Central memory CD8-positive, alpha-beta T cell (primary cell): ENCODE results near the gene TMEM117.

ENCODE experiments used
- ATAC-seq: fragments of 150-1000 bp; cut with Tn5 transposase; replicated peaks from 2 replicates; pipeline ENCODE4 v1.10.0; 2022; ENCODE audit warnings: mild to moderate bottlenecking, moderate FRiP score, moderate number of reproducible peaks; ENCODE audit not compliant: poor library complexity, severe bottlenecking; ENCODE audit errors: extremely low read depth
- DNase-seq, 2 donors: peaks; one replicate each; pipeline ENCODE4 v3.0.0; 2021; ENCODE audit warnings: low spot score in 2 of 2
- H3K27ac Mint-ChIP-seq: one replicate; pipeline ENCODE4 v1.8.0; 2022; ENCODE audit warnings: low read depth, mild to moderate bottlenecking, moderate library complexity, mixed read lengths
- H3K27me3 Mint-ChIP-seq: one replicate; pipeline ENCODE4 v1.8.0; 2022; ENCODE audit warnings: mixed read lengths
- H3K36me3 Mint-ChIP-seq: one replicate; pipeline ENCODE4 v1.8.0; 2022; ENCODE audit warnings: mild to moderate bottlenecking, moderate library complexity, mixed read lengths; ENCODE audit not compliant: insufficient read depth
- H3K4me1 Mint-ChIP-seq: one replicate; pipeline ENCODE4 v1.8.0; 2022; ENCODE audit warnings: mixed read lengths
- H3K4me3 Mint-ChIP-seq: one replicate; pipeline ENCODE4 v1.8.0; 2022; ENCODE audit warnings: mild to moderate bottlenecking, moderate library complexity, mixed read lengths
- H3K9me3 Mint-ChIP-seq: one replicate; pipeline ENCODE4 v1.8.0; 2022; ENCODE audit warnings: mixed read lengths

The TMEM117 gene

DNA sequence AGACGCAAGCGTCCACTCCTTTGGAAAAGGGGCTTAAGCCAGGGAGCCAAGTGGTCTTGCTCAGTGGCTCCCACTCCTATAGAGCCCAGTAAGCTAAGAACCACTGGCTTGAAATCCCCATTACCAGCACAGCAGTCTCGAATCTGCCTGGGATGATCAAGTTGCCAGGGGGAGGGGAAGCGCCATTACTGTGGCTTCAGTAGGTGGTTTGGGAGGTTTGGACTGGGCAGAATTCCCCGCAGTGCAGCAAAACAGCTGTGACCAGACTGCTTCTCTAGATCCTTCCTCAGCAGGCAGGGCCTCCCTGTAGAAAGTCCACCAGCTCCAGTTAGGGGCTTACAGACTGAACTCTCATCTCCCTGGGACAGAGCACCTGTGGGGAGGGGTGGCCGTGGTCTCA lies 115.4 kb downstream of the TMEM117 start:
- ATAC-seq (no peak), DNase-seq (no peak)
- Mint-ChIP-seq H3K4me3 (no peak overlapping the region), H3K9me3 (no peaks in the 10 kb centered on the region), H3K27me3 (no peaks in the 10 kb centered on the region), H3K4me1 (no peaks in the 10 kb centered on the region), H3K27ac (no peak overlapping the region), H3K36me3 (peaks cover 3% of the 10 kb centered on the region)

DNA sequence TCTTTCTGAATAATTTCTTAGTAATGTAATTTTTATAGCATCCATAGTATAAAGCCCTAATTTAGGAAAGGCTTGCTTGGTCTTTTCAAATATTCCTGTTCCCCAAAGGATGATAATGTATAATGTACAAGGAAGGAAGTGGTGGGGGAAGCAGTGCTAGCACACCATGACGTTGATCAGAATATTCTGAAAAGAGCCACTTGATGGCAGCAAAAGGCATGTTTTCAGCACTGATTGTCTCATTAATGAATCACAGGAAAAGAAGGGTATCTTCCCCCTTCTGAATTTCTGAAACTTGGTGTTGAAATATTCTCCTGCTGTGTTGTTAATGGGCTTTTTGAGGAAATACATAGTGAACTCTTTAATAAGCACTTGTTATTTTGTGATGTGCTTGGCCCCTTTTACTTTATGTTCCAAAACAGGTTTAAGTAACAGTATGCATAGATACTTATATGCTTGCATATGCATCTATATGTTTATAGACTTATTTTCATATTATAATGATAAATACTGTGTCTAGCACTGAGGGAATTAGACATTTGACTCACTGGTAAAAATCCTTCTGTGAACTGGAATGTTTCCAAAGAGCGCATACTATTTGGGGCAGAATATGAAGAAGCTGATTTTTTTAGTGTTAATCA lies 122.0 kb downstream of the TMEM117 start:
- Mint-ChIP-seq H3K27me3 (no peaks in the 10 kb centered on the region), H3K27ac (no peak overlapping the region), H3K36me3 (peaks cover 4% of the 10 kb centered on the region), H3K4me1 (no peaks in the 10 kb centered on the region), H3K9me3 (no peaks in the 10 kb centered on the region), H3K4me3 (no peak overlapping the region)
- DNase-seq (no peak), ATAC-seq (no peak)

DNA sequence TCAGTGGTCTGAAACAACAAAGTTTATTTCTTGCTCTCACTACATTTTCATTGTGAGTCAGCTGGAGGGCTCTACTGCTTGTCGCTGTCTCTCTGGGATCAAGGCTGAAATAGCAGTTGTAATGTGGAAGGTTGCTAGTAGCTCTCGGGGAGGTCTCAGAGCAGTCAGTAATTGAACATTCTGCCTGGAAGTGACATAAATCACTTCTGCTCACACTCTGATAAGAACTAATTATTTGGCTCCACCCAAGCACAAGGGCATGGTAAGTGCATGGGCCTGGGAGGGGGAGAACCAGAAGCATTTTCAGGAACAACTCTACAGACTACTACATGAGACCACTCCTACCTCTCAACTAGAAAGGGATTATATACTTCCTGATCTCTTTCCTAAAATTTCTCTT lies 128.2 kb downstream of the TMEM117 start:
- no peaks in the 10 kb centered on the region for H3K9me3 Mint-ChIP-seq
- no peaks in the 10 kb centered on the region for H3K27me3 Mint-ChIP-seq
- H3K4me3 Mint-ChIP-seq: no peak overlapping the region
- DNase-seq: no peak
- no peak overlapping the region for H3K27ac Mint-ChIP-seq
- peaks cover 2% of the 10 kb centered on the region for H3K36me3 Mint-ChIP-seq
- H3K4me1 Mint-ChIP-seq: no peaks in the 10 kb centered on the region
- no peak for ATAC-seq

DNA sequence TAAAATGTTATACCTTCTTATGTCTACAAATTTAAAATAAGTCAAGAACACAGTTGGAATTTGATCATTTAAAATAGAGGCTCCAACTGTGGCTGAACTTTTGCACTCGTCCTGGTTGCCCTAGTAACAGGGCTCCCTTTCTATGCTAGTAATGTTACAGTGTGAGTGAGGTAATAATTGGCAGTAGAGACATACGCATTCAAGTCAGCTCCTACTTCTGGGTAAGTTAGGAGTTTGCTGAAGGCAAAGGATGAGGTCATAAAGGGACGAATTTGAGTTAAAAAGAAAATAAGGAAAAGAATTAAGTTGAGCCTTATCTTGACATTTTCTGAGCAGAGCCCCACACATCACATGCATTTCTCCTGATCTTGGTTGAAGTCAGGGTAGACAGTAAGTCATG lies 129.1 kb downstream of the TMEM117 start:
- H3K27me3 Mint-ChIP-seq: no peaks in the 10 kb centered on the region
- H3K36me3 Mint-ChIP-seq: peaks cover 1% of the 10 kb centered on the region
- H3K9me3 Mint-ChIP-seq: no peaks in the 10 kb centered on the region
- ATAC-seq (no peak), DNase-seq (no peak)
- H3K27ac Mint-ChIP-seq: no peak overlapping the region
- no peaks in the 10 kb centered on the region for H3K4me1 Mint-ChIP-seq
- H3K4me3 Mint-ChIP-seq: no peak overlapping the region

DNA sequence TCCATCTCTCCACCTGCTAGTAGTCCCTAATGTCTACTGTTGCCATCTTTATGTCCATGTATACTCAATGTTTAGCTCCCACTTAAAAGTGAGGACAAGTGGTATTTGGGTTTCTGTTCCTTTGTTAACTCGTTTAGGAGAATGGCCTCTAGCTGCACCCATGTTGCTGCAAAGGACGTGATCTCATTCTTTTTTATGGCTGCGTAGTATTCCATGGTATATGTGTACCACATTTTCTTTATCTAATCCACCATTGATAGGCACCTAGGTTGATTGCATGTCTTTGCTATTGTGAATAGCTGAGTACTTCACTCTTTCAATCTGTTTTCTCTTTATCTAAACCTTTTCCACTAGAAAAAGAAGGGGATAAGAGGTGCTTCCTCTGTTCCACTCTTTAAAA lies 130.0 kb downstream of the TMEM117 start:
- Mint-ChIP-seq H3K4me1 (no peaks in the 10 kb centered on the region), H3K4me3 (no peak overlapping the region), H3K27ac (no peak overlapping the region), H3K36me3 (no peaks in the 10 kb centered on the region), H3K27me3 (no peaks in the 10 kb centered on the region), H3K9me3 (no peaks in the 10 kb centered on the region)
- ATAC-seq: no peak
- DNase-seq: no peak

DNA sequence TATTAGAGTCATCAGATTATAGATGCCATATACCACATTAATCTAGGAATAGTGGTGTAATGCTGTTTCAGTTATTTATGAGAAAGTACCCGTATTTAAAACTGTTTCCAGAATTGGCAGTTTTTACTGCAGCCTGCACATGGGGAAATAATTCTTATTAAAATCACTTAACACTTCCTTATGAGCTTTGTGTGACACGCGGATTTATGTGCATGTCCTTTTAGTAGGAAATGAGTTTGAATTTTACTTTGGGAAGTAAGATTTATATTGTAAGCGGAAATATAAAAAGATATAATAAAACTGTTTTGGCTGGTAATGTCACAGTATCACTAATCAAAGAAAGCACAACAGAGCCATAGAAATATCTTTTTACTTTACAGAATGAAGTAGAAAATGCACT lies 132.9 kb downstream of the TMEM117 start:
- Mint-ChIP-seq H3K27ac (no peak overlapping the region), H3K36me3 (no peaks in the 10 kb centered on the region), H3K9me3 (no peaks in the 10 kb centered on the region), H3K4me1 (no peaks in the 10 kb centered on the region), H3K4me3 (no peak overlapping the region), H3K27me3 (no peaks in the 10 kb centered on the region)
- no peak for ATAC-seq
- DNase-seq: no peak

DNA sequence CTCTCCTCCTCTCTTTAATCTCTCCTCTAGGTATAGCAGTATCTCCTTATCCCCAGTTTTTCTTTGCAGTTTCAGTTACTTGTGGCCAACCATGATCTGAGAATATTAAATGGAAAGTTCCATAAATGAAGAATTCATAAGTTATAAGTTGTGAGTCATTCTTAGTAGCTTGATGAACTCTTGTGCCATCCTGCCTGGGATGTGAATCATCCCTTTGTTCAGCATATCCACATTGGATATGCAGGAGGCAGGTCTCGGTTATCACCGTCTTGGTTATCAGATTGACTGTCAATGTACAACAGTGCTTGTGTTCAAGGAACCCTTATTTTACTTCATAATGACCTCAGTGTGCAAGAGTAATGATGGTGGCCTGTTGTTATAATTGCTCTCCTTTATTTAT lies 134.0 kb downstream of the TMEM117 start:
- ATAC-seq: no peak
- H3K27ac Mint-ChIP-seq: no peak overlapping the region
- no peak overlapping the region for H3K4me3 Mint-ChIP-seq
- H3K36me3 Mint-ChIP-seq: no peaks in the 10 kb centered on the region
- H3K27me3 Mint-ChIP-seq: no peaks in the 10 kb centered on the region
- H3K4me1 Mint-ChIP-seq: no peaks in the 10 kb centered on the region
- DNase-seq: no peak
- H3K9me3 Mint-ChIP-seq: no peaks in the 10 kb centered on the region

DNA sequence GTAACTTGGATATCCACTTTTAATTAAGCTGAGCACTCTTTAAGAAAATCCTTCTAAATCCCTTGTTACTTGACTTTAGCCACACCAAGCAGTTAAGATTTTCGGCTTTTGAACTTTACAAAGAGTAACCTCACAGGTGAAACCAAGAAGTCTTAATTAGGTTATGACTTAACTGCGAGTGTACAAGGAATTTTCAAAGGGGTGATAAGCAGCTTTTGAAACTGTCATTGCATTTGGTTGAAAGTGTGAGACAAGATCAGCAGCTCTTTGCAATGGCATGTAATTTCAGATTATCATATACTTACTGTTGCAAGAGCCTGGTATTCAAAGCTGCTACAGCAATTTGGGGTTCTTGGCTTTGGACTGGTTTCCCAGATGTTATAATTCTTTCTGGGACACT lies 137.5 kb downstream of the TMEM117 start:
- no peak for DNase-seq
- H3K4me3 Mint-ChIP-seq: no peak overlapping the region
- H3K27ac Mint-ChIP-seq: no peak overlapping the region
- H3K9me3 Mint-ChIP-seq: no peaks in the 10 kb centered on the region
- H3K27me3 Mint-ChIP-seq: no peaks in the 10 kb centered on the region
- no peaks in the 10 kb centered on the region for H3K4me1 Mint-ChIP-seq
- no peak for ATAC-seq
- peaks cover 2% of the 10 kb centered on the region for H3K36me3 Mint-ChIP-seq

DNA sequence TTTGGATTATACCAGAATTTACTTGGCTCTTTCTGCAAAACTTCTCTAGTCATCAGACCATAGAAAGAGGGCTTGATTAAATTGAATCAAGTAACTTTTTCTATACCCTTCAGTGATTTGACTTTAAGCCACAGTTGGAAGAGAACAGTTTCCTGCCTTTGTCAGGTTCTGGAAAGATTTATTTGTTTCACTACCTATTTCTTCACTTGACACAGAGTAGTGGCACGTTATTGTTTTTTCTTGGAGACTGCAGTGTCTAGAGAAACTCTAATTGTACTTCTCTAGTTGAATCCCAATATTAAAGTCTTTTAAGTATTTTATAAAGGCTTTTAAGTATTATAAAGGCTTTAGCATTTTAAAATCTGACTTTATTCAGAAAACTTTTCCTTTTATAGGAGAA lies 138.1 kb downstream of the TMEM117 start:
- H3K27me3 Mint-ChIP-seq: no peaks in the 10 kb centered on the region
- H3K9me3 Mint-ChIP-seq: no peaks in the 10 kb centered on the region
- H3K36me3 Mint-ChIP-seq: peaks cover 2% of the 10 kb centered on the region
- no peak overlapping the region for H3K4me3 Mint-ChIP-seq
- ATAC-seq: no peak
- H3K4me1 Mint-ChIP-seq: no peaks in the 10 kb centered on the region
- no peak for DNase-seq
- H3K27ac Mint-ChIP-seq: no peak overlapping the region

DNA sequence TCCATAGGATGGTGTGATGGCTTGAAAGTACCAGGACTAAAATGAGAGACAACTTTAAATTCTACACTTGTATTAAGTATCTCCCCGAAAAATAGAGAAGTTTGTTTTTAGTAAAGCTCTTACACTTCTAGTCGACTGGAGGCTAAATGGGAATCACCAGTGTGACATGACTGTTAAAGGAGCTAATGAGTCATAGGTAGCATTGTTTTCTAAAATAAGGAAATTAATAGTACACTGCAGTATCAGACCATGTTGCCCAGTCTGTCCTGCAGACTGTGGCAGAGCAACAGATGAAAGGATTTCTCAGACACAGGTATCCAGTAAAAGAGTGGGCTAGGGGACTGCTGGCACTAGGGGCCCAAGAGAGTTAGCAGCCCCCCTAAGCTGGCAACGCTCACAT lies 140.1 kb downstream of the TMEM117 start:
- ATAC-seq: no peak
- H3K9me3 Mint-ChIP-seq: no peaks in the 10 kb centered on the region

DNA sequence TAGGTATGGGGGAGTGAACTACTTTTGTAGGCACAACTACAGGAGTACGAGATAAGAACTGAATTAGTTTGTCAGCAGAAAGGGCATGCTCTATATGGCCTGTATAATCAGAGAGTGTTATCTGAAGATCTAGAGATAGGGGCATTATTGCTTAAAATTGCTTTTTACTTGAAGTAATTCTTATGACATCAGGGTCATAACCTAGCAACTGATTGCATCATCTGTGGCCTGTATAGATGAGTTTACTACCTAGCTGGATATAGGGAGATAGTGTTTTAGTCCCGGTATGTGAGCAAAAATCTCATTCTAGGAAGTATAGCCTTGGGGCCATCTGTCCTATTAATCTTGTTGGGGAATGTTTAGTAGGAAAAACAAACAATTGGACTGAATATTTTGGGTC lies 142.7 kb downstream of the TMEM117 start:
- H3K4me3 Mint-ChIP-seq: no peak overlapping the region

More for the DNA sequence above, 140.1 kb downstream of the TMEM117 start:
- no peaks in the 10 kb centered on the region for H3K4me1 Mint-ChIP-seq
- H3K36me3 Mint-ChIP-seq: peaks cover 2% of the 10 kb centered on the region
- H3K4me3 Mint-ChIP-seq: no peak overlapping the region
- DNase-seq: no peak
- H3K27ac Mint-ChIP-seq: no peak overlapping the region
- no peaks in the 10 kb centered on the region for H3K27me3 Mint-ChIP-seq

DNA sequence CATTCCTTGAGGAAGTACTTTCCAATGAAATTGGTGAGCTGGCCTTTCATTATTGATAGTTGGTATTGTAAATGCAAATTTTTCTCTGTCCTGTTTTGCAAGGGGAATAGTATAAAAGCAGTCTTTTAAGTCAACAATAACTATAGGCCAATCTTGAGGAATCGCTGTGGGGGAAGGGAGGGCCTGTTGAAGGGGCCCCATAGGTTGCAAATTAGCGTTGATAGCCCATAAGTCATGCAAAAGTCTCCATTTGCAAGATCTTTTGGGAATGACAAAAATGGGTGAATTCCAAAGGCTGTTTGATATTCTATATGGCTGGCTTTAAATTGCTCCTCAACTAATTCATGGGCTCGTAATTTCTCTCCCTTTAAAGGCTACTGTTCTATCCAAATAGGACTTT lies 143.6 kb downstream of the TMEM117 start:
- no peak for ATAC-seq
- peaks cover 2% of the 10 kb centered on the region for H3K36me3 Mint-ChIP-seq
- no peak for DNase-seq
- H3K27me3 Mint-ChIP-seq: no peaks in the 10 kb centered on the region
- no peak overlapping the region for H3K27ac Mint-ChIP-seq
- no peaks in the 10 kb centered on the region for H3K4me1 Mint-ChIP-seq
- no peak overlapping the region for H3K4me3 Mint-ChIP-seq
- H3K9me3 Mint-ChIP-seq: no peaks in the 10 kb centered on the region

More for the DNA sequence above, 142.7 kb downstream of the TMEM117 start:
- no peak for ATAC-seq
- no peaks in the 10 kb centered on the region for H3K27me3 Mint-ChIP-seq
- H3K27ac Mint-ChIP-seq: no peak overlapping the region
- no peaks in the 10 kb centered on the region for H3K4me1 Mint-ChIP-seq
- DNase-seq: no peak
- peaks cover 2% of the 10 kb centered on the region for H3K36me3 Mint-ChIP-seq
- no peaks in the 10 kb centered on the region for H3K9me3 Mint-ChIP-seq

DNA sequence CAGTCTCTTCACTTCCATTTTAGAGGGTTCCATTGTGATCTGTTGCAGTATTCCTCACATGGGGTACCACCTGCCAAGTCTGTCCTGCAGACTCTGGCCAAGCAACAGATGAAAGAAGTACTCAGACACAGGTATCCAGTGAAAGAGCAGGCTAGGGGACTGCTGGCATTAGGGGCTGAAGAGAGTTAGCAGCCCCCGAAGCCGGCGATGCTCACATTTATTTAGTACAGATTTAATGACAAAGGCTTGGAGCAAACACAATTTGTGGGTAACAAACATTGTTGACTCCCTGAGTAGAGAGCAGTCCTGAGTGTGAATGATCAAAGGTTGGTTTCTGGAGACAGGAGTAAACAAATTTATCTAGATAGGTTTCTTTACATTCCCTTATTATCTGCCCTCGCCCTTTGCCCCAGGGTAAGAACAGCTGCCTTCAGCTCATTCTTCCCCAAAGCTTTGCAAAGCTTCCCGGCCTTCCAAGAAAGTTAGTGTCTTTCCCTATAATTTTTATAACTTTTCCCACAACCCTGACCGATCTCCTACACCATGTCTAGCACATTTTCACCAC lies 144.8 kb downstream of the TMEM117 start:
- Mint-ChIP-seq H3K27ac (no peak overlapping the region), H3K4me1 (no peaks in the 10 kb centered on the region), H3K9me3 (no peaks in the 10 kb centered on the region), H3K36me3 (peaks cover 2% of the 10 kb centered on the region), H3K27me3 (no peaks in the 10 kb centered on the region), H3K4me3 (no peak overlapping the region)
- no peak for DNase-seq
- no peak for ATAC-seq
